Keratinocyte (primary cell): ENCODE measurements around the gene DNAJC19. TPM values are rescaled to one million over a fixed set of nuclear protein-coding genes. Genes with fewer than 3 reads are reported as not detected.

Source experiments
- DNase-seq: peaks from one replicate; pipeline ENCODE4 v3.0.0-alpha.2; 2011; ENCODE audit warnings: low read depth, missing footprints, low spot score
- FAIRE-seq: peaks from 2 replicates; lab custom pipeline; 2011; peaks lifted over from hg19 to GRCh38; lab: Jason Lieb, UNC
- H2AFZ ChIP-seq: 2 replicates; pipeline ENCODE4 v1.6.0; 2012; ENCODE audit warnings: low read length, control low read depth, inconsistent platforms; ENCODE audit not compliant: control insufficient read depth
- H3K27ac ChIP-seq: 2 replicates; pipeline ENCODE4 v1.5.1; 2011; ENCODE audit warnings: low read length; ENCODE audit not compliant: control insufficient read depth, insufficient read depth
- H3K27me3 ChIP-seq: 3 replicates; pipeline ENCODE4 v1.6.0; 2011; ENCODE audit warnings: low read length; ENCODE audit not compliant: control insufficient read depth, insufficient read depth; ENCODE audit errors: extremely low read depth
- H3K36me3 ChIP-seq, 2 experiments: 2 replicates in 1 of 2; 3 replicates in 1 of 2; pipeline ENCODE4 v1.5.1; 2011; ENCODE audit warnings: low read length in 2 of 2, mild to moderate bottlenecking in 1 of 2; ENCODE audit not compliant: control insufficient read depth in 2 of 2, insufficient read depth in 2 of 2; ENCODE audit errors: extremely low read depth in 1 of 2
- H3K4me1 ChIP-seq: 3 replicates; pipeline ENCODE4 v1.5.1; 2011; ENCODE audit warnings: low read length; ENCODE audit not compliant: control insufficient read depth, insufficient read depth; ENCODE audit errors: extremely low read depth
- H3K4me2 ChIP-seq: 3 replicates; pipeline ENCODE4 v1.6.0; 2011; ENCODE audit warnings: low read depth, low read length; ENCODE audit not compliant: control insufficient read depth, insufficient read depth; ENCODE audit errors: extremely low read depth
- H3K4me3 ChIP-seq, 3 experiments: fragments of 200-600 bp in 1 of 3; sonication (generic) in 1 of 3; 2 replicates in 2 of 3; 3 replicates in 1 of 3; pipeline ENCODE4 v1.5.1; 2011 to 2016; ENCODE audit warnings: low read length in 3 of 3, mild to moderate bottlenecking in 3 of 3, control low read depth in 2 of 3, inconsistent platforms in 1 of 3, low read depth in 1 of 3, mixed read lengths in 1 of 3, mixed run types in 1 of 3, moderate library complexity in 1 of 3; ENCODE audit not compliant: control insufficient read depth in 2 of 3, insufficient read depth in 2 of 3; ENCODE audit errors: extremely low read depth in 1 of 3
- H3K79me2 ChIP-seq: 2 replicates; pipeline ENCODE4 v1.6.0; 2012; ENCODE audit warnings: low read length; ENCODE audit not compliant: control insufficient read depth, insufficient read depth
- H3K9ac ChIP-seq: 3 replicates; pipeline ENCODE4 v1.6.0; 2011; ENCODE audit warnings: low read length; ENCODE audit not compliant: control insufficient read depth, insufficient read depth; ENCODE audit errors: extremely low read depth
- H3K9me1 ChIP-seq: 3 replicates; pipeline ENCODE4 v1.6.0; 2011; ENCODE audit warnings: low read length; ENCODE audit not compliant: control insufficient read depth, insufficient read depth; ENCODE audit errors: extremely low read depth
- H3K9me3 ChIP-seq: 2 replicates; pipeline ENCODE4 v1.5.1; 2012; ENCODE audit warnings: low read depth, low read length; ENCODE audit not compliant: control insufficient read depth
- H4K20me1 ChIP-seq: 3 replicates; pipeline ENCODE4 v1.6.0; 2011; ENCODE audit warnings: low read length; ENCODE audit not compliant: control insufficient read depth, insufficient read depth; ENCODE audit errors: extremely low read depth
- EZH2 ChIP-seq: IDR thresholded peaks from one replicate; pipeline ENCODE4 v1.6.1; 2012; ENCODE audit warnings: inconsistent platforms, mild to moderate bottlenecking, low read length, moderate library complexity
- dilution Hi-C: fragments of 300-500 bp; cut with MboI; formaldehyde crosslinking; loops from one replicate; pipeline ENCODE4 v1.7.0; 2020; ENCODE audit warnings: low sequenced_read_pairs; ENCODE audit not compliant: extremely low pct_ligation_motif_present
- polyA plus RNA-seq, 5 experiments: library from polyadenylated mRNA; depleted of rRNA in 3 of 5; stranded (reverse) in 3 of 5; stranded (forward) in 1 of 5; unstranded in 1 of 5; fragments of >200 nt; gene quantifications; 1 replicate in 1 of 5; 2 replicates in 3 of 5; 3 replicates in 1 of 5; pipeline versions ENCODE4 v1.2.1 to v1.2.3, GENCODE V29; 2011 to 2012; ENCODE audit warnings: missing spikeins in 2 of 5, low read depth in 1 of 5, low replicate concordance in 1 of 5
- TF ChIP-seq, protein P1 (sequence below), 3 experiments: IDR thresholded peaks in 1 of 3; conservative IDR thresholded peaks in 1 of 3; optimal IDR thresholded peaks in 1 of 3; 2 replicates in 2 of 3; 3 replicates in 1 of 3; pipeline versions ENCODE3 to v1.5.1; 2011; ENCODE audit warnings: low read length in 3 of 3, mild to moderate bottlenecking in 3 of 3, moderate library complexity in 2 of 3, control low read depth in 1 of 3, inconsistent platforms in 1 of 3; ENCODE audit not compliant: insufficient read depth in 2 of 3; ENCODE audit errors: extremely low read depth in 1 of 3

Gene DNAJC19
- polyA plus RNA-seq, 1 donor (not counting 4 experiments of a cell fraction or from before 2014, with no cell fraction given), result 40.6 TPM

DNA sequence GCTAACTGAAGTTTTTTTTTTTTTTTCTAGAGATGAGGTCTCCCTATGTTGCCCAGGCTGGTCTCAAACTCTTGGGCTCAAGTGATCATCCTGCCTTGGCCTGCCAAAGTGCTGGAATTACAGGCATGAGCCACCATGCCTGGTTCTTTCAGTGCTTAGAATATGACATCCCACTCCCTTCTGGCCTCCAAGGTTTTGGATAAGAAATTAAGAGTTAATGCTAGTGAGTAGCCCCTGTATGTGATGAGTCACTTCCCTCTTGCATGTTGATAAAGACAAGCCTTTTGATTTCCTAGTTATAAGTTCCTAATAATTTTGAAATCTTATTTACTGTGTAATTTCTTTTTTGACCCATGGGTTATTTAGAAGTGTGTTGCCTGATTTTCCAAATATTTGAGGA is 35.7 kb upstream of the DNAJC19 start:
- H3K27me3 ChIP-seq, result no peaks in the 10 kb centered on the region
- H2AFZ ChIP-seq, result no peak overlapping the region
- TF ChIP-seq, protein P1, sequence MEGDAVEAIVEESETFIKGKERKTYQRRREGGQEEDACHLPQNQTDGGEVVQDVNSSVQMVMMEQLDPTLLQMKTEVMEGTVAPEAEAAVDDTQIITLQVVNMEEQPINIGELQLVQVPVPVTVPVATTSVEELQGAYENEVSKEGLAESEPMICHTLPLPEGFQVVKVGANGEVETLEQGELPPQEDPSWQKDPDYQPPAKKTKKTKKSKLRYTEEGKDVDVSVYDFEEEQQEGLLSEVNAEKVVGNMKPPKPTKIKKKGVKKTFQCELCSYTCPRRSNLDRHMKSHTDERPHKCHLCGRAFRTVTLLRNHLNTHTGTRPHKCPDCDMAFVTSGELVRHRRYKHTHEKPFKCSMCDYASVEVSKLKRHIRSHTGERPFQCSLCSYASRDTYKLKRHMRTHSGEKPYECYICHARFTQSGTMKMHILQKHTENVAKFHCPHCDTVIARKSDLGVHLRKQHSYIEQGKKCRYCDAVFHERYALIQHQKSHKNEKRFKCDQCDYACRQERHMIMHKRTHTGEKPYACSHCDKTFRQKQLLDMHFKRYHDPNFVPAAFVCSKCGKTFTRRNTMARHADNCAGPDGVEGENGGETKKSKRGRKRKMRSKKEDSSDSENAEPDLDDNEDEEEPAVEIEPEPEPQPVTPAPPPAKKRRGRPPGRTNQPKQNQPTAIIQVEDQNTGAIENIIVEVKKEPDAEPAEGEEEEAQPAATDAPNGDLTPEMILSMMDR (optimal IDR thresholded peaks at IDR 0.05 in 1 of 3, IDR thresholded peaks at IDR 0.05 in 1 of 3, conservative IDR thresholded peaks at IDR 0.05 in 1 of 3; ENCODE audit: extremely low read depth in 1 of 3, insufficient read depth in 2 of 3, low read length in 3 of 3), result no peak
- no peak for TF ChIP-seq EZH2
- H3K4me2 ChIP-seq, result no peak overlapping the region
- dilution Hi-C loops, result no loop called here
- no peak overlapping the region for H3K27ac ChIP-seq
- no peak for DNase-seq
- H3K36me3 ChIP-seq, result no peaks in the 10 kb centered on the region
- H4K20me1 ChIP-seq, result no peaks in the 10 kb centered on the region
- no peaks in the 10 kb centered on the region for H3K79me2 ChIP-seq
- no peaks in the 10 kb centered on the region for H3K9me1 ChIP-seq
- no peak overlapping the region for H3K4me3 ChIP-seq
- H3K9me3 ChIP-seq, result no peaks in the 10 kb centered on the region
- no peak for FAIRE-seq
- H3K9ac ChIP-seq, result no peak overlapping the region
- no peaks in the 10 kb centered on the region for H3K4me1 ChIP-seq

DNA sequence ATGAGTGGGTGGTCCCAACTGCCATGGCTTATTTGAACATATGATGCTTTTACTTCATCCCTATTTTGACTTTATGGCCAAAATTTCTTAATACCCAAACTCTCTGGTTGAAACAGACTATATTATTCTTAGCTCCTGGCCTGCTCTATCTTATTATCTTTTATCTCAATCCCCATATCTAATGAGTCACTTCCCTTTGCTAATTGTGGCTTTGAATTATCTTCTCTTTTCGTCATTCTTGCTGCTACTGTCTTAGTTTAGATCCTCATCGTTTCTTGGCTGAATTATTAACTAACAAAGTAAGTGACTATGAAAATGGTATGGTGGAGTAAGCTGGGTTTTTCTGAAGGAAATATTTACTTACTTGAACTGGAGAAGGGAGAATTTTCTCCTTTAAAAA is 28.2 kb upstream of the DNAJC19 start:
- Histone ChIP-seq H3K4me2 (no peak overlapping the region), H3K27ac (no peak overlapping the region), H3K9me3 (no peaks in the 10 kb centered on the region), H3K4me1 (no peaks in the 10 kb centered on the region), H3K27me3 (no peaks in the 10 kb centered on the region), H3K36me3 (no peaks in the 10 kb centered on the region), H4K20me1 (no peaks in the 10 kb centered on the region), H3K9ac (no peak overlapping the region), H3K4me3 (no peak overlapping the region), H3K9me1 (no peaks in the 10 kb centered on the region), H3K79me2 (no peaks in the 10 kb centered on the region), H2AFZ (no peak overlapping the region)
- DNase-seq (no peak), FAIRE-seq (no peak)
- dilution Hi-C loops, result no loop called here
- no peak for TF ChIP-seq EZH2
- TF ChIP-seq, protein P1 (optimal IDR thresholded peaks at IDR 0.05 in 1 of 3, IDR thresholded peaks at IDR 0.05 in 1 of 3, conservative IDR thresholded peaks at IDR 0.05 in 1 of 3; ENCODE audit: extremely low read depth in 1 of 3, insufficient read depth in 2 of 3, low read length in 3 of 3), result no peak
